GM19372 (cell line): ENCODE data around the gene CACNA1C.

Experiments used
- ATAC-seq: cut with Tn5 transposase; IDR thresholded peaks from one replicate; pipeline ENCODE4 v1.9.1; 2021; ENCODE audit warnings: mild to moderate bottlenecking, low read depth, moderate library complexity; ENCODE audit not compliant: unreplicated experiment

CACNA1C gene

GRCh38 chr12:2397356-2398045 is 344.7 kb downstream of the CACNA1C start:
- ATAC-seq = no peak

DNA sequence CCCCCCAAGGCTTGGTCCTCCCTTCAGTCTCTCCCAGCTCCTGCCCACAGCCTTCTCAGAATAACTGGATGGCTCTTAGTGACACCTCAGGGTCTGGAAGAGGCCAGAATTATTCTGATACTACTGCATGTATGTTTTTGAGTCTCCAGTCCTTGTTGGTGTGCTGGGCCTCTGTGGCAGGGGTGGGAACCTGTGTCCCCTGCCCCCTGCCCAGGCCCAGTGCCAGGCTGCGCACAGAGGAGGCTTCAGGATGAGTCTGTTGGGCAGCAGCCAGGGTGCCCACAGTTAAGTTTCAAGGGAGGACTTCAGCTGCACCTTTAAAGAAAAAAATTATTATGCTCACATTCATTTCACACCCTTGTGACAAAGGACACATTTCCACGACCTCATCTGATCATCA is 348.3 kb downstream of the CACNA1C start:
- no peak for ATAC-seq

DNA sequence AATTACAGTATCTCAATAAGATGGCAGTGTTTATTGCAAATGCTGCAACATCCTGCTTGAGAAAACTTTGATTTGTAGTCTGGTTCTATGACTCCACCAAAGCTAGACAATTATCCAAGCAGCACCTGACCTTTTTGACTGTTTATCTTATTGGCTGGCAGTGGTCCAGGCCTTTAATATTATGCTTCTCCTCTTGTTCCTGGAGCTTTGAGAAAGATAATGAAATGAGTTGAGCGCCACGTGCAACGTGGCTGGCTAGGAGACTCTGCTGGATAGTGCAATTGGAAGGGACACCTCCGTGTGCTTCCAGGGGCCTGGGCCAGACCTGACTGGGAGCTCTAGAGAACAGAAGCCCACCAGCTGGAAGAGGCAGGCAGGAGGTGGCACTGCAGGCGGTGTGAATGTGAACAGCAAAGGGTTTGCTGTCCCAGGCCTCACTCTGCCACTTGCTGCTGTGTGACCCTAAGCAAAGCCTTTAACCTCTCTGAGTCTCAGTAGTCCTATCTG is 349.3 kb downstream of the CACNA1C start:
- no peak for ATAC-seq

GRCh38 chr12:2403221-2403976 is 350.6 kb downstream of the CACNA1C start:
- ATAC-seq = no peak

- ATAC-seq = no peak
These were observed 352.3 kb downstream of the CACNA1C start for GRCh38 chr12:2405039-2405438.

- ATAC-seq = no peak
These were observed 354.1 kb downstream of the CACNA1C start for GRCh38 chr12:2406903-2407302.

- ATAC-seq = no peak
These were observed 355.5 kb downstream of the CACNA1C start for GRCh38 chr12:2408262-2408661.

DNA sequence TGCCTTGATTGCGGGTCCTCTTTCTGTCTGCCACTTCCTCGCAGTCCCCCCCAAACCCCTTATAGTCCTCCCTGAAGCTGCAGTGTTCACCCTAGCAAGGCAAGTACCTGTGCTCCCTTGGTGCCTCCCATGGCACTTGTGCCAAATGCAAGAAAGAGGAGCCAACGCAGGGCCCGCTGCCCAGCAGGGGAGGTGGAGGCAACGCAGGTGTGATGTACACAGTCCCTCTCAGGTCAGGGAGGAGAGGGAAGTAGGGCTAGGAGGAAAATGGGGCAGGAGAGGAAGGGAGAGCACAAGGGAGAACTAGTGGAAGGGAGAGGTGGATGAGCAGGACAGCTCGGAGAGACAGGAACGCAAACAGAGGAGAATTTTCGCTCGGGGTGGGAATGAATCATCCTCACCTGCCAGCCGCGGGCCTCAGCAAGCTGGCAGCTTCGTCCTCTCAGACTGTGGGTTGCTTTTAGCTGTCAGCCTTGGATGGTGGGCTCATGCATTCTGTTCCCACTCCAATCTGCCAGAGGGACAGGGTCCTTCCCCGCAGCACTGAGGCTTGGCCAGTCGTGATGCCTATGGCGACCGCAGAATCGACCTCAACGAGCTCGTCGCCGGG is 357.0 kb downstream of the CACNA1C start:
- ATAC-seq = no peak

- no peak for ATAC-seq
These were observed 357.7 kb downstream of the CACNA1C start for GRCh38 chr12:2410496-2410895.

GRCh38 chr12:2411011-2411410 is 358.2 kb downstream of the CACNA1C start:
- no peak for ATAC-seq

DNA sequence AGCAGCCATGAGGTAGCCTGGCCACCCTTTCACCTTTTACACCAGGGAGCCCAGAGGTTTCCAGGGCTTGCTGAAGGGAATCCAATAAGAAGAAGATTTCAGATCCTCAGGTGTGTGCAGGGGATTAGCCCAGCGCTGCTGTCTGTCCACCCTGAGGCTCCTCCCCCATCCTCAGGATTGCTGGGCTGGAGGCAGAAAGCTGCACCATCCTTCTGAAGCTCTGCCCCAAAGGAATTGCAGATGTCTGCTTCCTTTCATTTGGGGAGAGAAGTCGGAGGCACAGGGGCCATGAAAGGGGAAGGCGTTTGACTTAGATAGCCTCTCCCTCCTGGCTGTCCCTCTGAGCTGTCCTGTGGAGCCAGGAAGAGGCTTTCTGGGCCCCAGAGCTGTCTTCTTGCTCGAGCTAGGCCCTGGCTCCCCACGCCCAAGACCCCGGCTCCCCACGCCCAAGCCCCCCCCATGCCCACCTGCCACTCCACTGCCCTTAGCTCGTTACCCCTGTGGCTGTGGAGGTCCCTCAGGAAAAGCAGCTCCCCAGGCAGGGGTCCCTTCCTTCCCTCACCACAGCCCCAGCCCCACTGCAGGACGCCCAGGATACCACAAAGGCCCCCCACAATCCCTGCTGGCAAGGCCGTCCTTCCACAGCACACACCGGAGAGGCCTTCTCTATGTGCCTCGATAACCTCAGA is 359.0 kb downstream of the CACNA1C start:
- ATAC-seq = no peak

DNA sequence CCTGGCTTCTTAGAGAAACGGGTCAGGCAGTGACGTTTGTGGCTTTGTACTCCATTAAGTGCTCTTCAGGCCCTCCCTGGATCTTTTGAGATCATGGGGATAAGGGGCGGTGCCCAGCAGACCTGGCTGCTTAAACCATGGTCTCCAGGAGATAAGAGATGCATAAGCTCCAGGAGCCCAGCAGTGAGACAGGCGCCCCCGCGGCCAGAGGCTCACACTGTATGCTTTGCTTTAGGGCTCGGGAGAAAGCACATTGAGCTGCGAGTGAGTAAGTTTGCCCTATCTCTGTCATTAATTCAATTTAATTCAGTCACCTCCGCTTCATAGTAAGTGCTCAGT is 359.5 kb downstream of the CACNA1C start:
- no peak for ATAC-seq

GRCh38 chr12:2413301-2413700 is 360.5 kb downstream of the CACNA1C start:
- ATAC-seq = no peak

- no peak for ATAC-seq
These were observed 361.4 kb downstream of the CACNA1C start for GRCh38 chr12:2413999-2414792.

GRCh38 chr12:2414810-2415567 is 362.2 kb downstream of the CACNA1C start:
- no peak for ATAC-seq

- ATAC-seq = no peak
These were observed 362.8 kb downstream of the CACNA1C start for GRCh38 chr12:2415568-2415944.

- ATAC-seq = no peak
These were observed 363.4 kb downstream of the CACNA1C start for GRCh38 chr12:2416158-2416557.

DNA sequence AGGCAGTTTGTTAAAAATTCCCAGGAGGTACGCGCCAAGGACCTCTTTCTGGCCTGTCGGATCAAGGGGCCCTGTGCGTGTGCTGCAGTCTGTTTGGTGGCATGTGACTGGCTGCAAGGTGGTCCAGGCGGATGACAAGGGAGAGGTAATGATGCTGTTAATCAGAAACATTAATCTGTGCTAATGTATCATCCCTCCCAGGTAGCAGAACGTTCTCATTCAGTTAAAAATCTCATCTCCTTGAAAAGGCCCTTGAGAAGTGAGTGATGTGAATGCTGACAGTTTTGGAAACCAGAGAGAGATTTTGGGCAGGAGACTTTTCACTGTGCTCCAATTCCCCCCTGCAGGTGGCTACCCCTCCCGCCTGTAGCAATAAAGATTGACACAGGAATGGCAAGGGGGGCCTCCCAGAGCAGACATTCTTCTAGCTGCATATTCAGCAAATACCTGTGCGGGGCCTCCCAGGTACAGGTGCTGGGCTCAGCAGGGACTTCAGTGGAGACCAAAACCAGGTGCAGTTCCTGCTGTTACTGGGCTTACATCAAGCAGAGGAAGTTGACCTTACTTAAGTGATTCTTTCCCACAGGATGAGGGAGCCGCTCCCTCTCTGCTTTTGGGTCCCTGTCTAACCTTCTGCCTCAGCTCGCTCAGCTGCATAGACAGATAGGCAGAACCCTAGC is 364.8 kb downstream of the CACNA1C start:
- ATAC-seq = no peak

GRCh38 chr12:2418579-2418978 is 365.8 kb downstream of the CACNA1C start:
- no peak for ATAC-seq
